GM12874 (cell line): ENCODE measurements around the gene CARD9.

ENCODE experiments used
- CTCF ChIP-seq: IDR thresholded peaks from 2 replicates; pipeline ENCODE4 v1.5.1; 2011; ENCODE audit warnings: low read depth, mild to moderate bottlenecking, control low read depth, low read length, moderate library complexity; ENCODE audit not compliant: insufficient read depth

The CARD9 gene

GRCh38 chr9:136342181-136343120 lies 31.0 kb downstream of the CARD9 start:
- no peak for TF ChIP-seq CTCF

GRCh38 chr9:136341769-136342168 lies 31.7 kb downstream of the CARD9 start:
- TF ChIP-seq CTCF, result no peak

- TF ChIP-seq CTCF, result no peak
Measured at GRCh38 chr9:136341042-136341655, 32.3 kb downstream of the CARD9 start.

GRCh38 chr9:136340356-136341041 lies 33.0 kb downstream of the CARD9 start:
- TF ChIP-seq CTCF, result no peak

GRCh38 chr9:136339958-136340310 lies 33.5 kb downstream of the CARD9 start:
- no peak for TF ChIP-seq CTCF

- TF ChIP-seq CTCF, result peak; percentile 88
Measured at GRCh38 chr9:136339173-136339957, 34.1 kb downstream of the CARD9 start.
